CD4-positive, alpha-beta T cell treated with Interleukin-15 for 4 hours (primary cell): ENCODE results near the gene ZDHHC18.
"Not testable (repeated sequence)": the region's sequence is repeated elsewhere in the genome, so short reads cannot be mapped to it uniquely, and the experiment has no call there.

Experiments used
- DNase-seq: peaks from one replicate; pipeline ENCODE4 v3.0.0-alpha.2; 2020; ENCODE audit warnings: low spot score

ZDHHC18 gene

DNA sequence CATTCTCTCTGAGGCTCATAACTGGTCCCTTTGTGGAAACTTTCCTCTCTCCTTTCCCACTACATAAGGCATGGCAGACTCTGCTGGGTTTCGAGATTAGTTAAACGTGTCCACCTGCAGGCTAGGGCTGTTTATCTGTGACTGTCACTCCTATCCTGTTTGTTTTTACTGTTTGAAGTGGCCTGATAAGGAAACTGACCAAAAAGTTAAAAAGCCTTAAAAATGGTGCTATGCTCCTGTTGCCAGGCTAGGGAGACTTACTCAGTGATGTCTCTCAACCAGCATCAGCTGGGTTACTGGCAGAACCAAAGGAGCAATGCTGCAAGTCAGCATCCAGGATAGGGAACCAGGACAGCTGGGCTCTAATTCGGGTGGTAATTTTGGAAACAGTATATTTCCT is 34.9 kb upstream of the ZDHHC18 start:
- no peak for DNase-seq

DNA sequence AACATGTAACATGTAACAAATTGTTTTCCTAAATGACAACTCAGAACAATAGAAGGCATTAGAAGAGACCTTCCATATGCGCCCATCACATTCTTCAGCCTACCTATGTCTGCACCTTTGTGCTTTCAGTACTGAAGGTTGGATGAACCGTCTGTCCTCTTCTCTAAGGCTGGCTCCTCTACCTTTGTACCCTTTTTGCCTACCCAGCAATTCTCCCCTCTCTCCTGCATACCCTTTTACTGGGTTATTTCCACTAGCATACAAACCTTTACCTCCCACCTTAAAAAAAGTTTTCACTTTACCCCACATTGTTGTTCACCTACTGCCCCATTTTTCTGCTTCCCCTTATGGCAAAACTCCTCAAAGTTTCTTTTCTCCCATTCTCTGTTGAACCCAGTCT is 33.6 kb upstream of the ZDHHC18 start:
- no peak for DNase-seq

DNA sequence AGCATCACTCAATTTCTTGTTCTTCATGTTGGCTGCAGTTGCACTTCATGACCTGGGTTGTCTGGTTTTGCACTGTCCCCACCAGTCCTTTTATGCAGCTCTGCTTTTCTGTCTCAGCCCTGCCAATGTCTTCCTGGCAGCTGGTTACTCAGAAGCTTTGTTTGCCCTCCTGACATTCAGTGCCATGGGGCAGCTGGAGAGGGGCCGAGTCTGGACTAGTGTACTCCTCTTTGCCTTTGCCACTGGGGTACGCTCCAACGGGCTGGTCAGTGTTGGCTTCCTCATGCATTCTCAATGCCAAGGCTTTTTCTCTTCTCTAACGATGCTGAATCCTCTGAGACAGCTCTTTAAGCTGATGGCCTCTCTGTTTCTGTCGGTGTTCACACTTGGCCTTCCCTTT is 32.1 kb upstream of the ZDHHC18 start:
- DNase-seq: no peak

DNA sequence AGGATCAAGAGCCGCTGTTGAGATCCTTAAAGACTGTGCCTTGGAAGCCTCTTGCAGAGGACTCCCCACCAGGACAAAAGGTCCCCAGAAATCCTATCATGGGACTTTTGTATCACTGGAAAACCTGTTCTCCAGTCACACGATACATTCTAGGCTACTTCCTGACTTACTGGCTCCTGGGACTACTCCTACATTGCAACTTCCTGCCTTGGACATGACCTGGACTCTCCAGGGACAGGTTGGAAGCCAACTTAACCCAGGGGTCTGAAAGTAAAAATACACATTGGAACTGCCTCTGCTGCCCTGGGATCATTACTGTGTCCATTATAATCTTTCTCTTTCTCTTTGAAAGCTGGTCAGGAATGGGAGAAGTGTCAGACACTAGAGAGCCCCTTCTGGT is 28.9 kb upstream of the ZDHHC18 start:
- DNase-seq: no peak

DNA sequence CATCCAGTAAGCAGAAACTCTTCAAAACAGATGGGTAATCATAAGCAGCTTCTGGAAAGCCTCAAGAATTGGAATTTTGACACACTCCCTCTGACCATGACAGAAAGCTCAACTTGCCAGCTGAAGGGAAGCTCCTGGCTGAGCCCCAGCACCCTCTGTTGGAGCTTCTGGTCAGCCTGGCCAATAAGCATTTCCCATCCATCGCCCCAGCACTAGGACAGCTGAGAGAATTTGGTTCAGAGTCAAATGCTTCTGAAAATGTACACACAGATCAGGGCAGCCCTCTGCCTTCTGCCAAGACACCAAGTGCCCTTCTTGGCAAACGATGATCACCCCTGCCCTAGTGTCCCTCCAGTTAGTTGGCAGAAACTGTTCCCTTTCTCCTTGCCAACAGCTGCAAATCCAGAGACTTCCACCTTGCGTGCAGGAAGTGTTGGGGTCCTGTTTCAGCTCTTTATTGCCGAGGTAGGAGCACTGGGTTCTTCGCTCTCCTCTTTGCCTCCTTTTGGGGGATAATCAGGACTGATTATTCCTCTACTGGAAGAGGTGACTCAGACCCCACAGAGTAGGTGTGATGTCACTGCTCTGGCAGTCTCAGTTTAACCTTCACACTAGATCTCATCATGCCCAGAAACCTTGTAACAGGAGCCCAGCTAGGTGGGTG is 26.9 kb upstream of the ZDHHC18 start:
- peak; percentile 60 for DNase-seq

DNA sequence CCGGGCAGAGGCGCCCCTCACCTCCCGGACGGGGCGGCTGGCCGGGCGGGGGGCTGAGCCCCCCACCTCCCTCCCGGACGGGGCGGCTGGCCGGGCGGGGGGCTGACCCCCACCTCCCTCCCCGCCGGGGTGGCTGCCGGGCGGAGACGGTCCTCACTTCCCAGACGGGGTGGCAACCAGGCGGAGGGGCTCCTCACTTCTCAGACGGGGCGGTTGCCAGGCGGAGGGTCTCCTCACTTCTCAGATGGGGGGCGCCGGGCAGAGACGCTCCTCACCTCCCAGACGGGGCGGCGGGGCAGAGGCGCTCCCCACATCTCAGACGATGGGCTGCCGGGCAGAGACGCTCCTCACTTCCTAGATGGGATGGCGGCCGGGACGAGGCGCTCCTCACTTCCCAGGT is 22.6 kb upstream of the ZDHHC18 start:
- not testable (repeated sequence) for DNase-seq

DNA sequence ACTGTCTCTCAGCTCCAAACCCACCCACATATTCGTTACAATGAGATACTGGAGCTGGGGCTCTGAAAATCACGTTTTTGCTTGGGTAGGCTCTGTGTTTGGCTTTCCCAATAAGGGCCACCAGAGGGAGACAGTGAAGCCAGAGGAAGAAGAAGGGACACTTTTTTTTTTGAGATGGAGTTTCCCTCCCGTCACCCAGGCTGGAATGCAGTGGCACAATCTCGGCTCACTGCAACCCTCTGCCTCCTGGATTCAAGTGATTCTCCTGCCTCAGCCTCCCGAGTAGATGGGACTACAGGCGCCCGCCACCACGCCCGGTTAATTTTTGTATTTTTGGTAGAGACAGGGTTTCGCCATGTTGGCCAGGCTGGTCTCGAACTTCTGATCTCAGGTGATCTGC is 16.4 kb upstream of the ZDHHC18 start:
- peak; percentile 85 for DNase-seq

DNA sequence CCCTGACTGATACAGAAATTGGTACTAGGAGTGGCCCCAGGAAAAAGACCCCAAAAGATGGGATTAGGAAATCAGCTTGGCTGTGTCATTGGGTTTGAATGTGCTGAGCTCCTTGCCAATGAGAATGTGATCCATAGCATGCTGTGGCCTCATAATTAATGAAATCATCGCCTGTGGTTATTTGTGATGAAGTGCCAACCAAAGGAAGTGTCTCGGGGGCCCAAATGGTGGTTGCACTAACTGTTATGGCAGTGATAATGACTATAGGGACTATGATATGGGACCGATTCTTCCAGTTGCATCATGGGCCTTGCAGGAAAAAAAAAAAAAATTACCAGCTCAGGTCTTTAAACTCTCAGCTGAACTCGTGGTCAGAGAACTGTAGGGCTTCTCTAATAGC is 15.4 kb upstream of the ZDHHC18 start:
- peak; percentile 38 for DNase-seq

DNA sequence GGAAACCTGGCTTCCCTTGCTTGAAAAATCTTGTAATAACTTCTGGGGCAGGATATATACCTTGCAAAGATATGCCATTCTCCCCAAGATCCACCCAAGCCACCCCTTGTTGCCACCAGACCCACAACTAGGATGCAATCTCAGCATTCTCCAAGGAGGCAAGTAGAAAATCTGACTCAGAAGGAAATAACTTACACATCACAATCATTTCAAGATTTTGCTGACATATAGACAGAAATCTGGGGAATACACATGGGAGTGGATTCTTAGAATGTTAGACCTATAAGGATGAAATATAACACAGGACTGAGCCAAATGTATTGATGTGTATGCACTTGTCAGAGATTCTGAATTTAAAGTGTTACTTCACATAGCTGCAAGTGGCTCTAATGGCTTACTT is 14.8 kb upstream of the ZDHHC18 start:
- DNase-seq: no peak

DNA sequence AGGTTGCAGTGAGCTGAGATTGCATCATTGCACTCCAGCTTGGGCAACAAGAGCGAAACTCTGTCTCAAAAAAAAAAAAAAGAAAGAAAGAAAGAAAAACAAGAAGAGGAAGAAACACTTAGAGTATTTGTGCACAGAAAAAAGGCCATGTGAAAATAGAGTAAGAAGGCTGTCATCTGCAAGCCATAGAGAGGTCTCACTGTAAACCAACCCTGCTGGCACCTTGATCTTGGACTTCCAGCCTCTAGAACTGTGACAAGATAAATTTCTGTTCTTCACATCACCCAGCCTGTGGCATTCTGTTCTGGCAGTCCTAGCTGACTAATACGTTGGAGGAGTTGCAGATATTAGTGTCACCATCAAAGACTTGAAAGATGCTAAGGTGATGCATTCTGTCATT is 12.1 kb upstream of the ZDHHC18 start:
- no peak for DNase-seq

DNA sequence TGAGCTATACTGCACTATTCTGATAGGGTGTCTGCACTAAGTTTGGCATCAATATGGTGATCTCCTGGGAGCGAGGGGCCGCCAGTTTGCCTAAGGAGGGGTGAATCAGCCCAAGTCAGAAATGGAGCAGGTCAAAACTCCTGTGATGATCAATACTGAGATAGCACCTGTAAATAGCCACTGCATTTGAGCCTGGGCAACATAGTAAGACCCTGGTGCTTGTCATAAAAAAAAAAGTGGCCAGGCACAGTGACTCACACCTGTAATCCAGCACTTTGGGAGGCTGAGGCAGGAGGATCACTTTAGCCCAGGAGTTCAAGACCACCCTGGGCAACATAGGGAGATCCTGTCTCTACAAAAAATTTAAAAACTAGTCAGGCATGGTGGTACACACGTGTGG is 11.6 kb upstream of the ZDHHC18 start:
- DNase-seq: no peak

DNA sequence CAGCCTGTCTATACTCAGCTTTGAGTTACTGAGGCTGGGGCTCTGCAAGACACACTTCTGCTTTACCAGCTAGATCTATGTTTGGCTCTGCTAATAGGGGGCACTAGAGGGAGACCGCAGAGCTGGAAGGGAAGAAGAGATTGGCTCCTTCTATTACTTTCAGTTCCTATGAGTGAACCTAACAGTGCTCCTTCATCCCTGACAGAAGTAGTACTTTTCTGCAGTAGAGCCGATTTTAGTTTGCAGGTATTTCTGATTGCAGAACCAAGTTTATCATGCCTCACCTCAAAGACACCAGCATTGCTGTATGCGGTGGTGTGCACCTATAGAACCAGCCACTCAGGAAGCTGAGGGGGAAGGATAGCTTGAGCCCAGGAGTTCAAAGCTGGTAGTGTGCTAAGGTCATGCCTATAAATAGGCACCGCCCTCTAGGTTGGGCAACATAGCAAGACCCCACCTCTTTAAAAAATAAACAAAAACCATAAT is 5.7 kb upstream of the ZDHHC18 start:
- peak; percentile 62 for DNase-seq

DNA sequence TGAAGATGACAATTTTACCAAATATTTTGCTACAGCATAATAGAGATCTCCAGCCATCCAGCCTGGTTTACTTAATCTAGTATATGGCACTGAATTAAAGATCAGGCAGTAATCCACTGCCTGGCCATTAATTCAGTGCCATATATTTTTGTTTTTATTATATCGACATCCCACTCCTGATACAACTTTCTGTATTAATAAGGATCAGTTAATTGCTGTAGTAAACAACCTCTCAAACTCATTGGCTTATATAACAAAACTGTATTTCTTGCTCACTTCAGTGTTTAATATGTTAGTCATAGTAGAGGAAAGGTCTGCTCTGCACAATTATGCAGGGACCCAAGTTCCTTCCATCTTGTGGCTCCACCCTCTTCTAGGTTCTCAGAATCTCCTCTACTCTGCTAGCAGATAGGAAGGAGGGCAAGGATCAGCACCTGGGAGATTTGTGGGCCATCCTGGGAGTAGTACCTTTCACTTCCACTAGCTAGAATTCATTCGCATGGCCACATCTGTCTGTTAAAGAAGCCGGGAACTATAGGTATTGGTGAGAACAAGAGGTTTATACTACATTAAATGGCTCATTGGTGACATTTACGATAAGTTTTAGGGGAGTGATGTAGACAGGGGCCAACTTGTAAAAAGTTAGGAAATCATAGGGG is 3.6 kb upstream of the ZDHHC18 start:
- DNase-seq: no peak

DNA sequence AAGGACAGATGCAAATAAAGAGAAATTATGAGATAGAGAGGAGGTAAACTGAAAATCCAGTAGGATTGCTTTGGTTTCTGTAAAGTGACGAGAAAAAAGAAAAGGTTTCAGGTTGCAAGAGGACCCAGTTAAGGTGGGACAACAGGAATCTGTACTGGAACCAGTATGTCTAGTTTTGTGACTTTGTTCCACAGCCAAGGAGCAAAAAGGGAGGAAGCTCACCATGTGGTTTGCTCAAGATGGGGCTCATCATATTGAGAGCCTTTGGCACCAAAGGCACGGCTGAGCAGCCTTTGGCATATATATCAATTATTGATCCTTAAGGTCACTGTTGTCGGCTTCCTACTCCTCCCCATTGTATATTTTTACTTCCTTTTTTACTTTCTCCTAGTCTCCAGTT is 1.8 kb upstream of the ZDHHC18 start:
- no peak for DNase-seq

DNA sequence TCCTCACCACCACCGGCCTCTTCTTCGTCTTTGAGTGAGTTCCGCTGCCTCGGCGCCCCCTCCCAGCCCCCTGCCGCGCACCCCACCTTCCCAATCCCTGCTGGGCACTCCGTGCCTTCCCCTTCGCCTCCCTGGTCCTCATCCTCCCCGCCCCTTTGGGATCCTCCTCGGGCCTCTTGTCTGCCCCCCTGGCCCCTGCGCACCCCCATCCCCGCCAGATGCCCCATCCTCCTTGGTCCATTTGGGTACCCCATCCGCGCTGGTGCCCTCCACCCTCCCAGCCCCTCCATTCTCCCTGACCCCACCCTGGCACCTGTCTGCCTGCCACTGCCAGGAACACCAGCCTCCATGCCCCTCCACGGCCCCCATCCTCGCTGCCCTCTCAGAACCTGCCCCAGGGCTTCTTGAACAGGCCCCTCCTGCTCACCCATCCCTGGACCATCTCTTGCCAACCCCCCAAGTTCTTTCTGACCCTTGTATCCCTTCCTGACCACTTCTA is 667 bp downstream of the ZDHHC18 start:
- DNase-seq: no peak

DNA sequence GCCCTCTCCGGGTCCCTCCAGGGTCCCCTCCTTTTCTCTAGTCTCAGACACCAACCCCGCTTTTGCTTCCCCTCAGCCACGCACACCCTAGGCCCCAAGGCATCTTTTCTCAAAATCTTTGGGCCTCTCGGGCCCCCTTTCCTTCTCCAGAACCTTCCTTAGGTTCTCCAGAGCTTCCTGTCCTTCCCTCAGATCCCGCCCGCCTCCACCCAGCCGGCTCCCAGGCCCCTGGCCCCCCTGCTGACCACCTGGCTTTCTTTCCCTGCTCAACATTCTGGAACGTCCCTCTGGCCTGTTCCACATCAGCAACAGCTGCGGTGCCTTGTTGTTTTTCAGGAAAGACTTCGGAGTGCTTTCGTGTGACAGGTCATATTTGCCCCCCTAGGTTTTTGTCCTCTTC is 1.2 kb downstream of the ZDHHC18 start:
- no peak for DNase-seq

DNA sequence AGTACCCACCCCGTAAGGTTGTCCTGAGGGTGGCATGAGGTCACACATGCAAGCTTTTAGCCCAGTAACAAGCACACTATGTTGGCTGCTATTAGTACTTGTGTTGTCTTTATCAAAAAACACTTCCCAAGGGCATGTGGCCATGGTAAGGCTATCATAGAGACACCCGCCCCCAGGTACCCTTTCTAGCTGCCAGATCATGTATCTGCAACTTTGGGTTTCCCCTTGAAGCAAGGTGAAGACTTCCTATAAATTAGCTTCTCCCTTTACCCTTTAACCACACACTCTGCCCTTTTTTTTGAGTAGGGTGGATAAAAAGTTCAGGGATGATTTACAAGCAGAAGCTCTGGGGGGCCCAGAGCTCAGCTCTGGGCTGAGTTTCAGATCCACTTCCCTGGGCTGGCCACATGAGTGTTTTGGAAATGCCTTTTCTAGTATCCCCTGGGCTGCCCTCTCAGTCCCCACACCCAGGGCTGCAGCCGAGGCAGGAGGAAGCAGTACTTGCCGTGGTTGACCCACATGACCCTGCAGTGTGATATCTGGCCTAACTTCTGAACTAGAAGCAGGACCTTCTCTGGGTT is 2.0 kb downstream of the ZDHHC18 start:
- DNase-seq: peak; percentile 26

DNA sequence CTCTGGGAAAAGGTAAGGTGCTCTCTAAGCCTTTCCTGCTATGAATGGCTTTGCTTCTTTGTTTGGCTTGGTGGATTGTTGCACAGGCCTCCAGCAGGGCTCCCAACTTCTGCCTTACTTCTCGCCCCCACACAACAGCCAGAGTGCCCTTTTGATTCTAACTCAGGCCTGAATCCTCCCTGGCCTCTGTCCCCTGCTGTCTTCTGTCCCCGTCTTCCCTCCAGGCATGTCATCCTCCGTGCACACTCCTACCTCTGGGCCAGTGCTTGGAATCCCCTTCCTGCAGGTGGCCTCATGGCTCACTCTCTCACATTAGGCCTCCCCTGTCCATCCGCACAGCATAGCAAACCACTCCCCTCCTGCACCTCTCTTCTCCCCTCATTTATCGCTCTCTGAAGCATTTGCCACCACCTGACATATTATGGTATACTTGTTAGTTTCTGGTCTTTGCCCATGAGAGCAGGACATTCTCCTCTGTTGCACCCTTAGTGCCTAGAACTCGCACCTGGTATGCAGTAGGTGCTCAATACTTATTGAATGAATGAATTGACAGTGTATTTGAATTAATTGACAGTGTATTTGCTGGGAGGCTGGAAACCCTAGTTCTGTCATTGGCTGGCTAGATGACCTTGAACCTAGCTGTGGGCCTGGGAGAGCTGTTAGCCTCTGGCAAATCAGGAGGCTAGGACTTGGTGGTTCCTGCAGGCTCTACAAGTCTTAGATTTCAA is 2.9 kb downstream of the ZDHHC18 start:
- DNase-seq: no peak

DNA sequence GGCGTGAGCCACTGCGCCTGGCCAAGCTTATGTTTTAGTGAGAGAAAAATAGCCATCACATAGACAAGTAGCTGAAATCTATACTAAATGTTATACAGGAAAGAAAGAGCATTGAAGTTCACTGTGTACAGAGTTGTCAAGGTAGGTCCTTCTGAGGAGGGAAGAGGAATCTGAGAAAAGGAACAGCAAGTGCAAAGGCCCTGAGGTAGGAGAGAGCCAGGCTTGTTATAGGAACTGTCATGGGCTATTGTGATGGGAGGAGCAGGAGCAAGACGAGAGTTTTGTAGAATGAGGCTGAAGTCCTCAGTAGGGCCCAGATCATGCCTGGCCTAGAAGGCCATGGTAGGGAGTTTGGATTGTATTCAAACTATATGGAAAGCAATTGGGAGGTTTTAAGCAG is 4.6 kb downstream of the ZDHHC18 start:
- DNase-seq: no peak

DNA sequence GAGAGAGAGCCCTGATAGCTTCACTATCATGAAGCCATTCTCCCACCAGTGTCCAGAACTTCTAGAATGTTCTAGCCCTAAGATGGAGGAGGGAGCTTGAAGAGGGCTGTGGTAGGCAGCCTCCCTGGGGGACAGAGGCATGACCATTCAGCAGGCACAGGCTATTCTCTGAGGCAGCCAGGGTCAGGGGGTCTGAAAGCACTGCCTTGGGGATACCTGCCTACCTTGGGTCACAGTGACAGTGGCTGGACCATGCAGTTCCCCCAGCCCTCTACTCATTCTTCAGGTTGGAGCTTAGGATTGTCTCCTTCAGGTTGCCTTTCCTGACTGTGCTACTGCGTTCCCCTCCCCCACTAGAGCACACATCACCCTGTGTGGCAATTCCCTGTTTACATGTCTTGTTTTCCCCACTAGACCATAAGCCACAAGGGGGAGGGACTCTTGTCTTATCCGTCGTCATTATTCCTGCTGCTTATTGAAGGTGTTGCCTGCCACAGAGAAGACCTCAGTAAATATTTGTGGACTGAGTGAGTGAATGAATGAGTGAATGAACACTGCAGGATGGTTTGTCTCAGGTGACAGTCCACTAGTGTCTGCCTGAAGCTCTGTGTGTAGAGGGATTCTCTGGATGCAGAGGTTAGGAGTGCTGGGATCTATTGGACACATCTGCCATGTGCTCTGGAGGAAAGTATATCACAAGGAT is 5.2 kb downstream of the ZDHHC18 start:
- no peak for DNase-seq

DNA sequence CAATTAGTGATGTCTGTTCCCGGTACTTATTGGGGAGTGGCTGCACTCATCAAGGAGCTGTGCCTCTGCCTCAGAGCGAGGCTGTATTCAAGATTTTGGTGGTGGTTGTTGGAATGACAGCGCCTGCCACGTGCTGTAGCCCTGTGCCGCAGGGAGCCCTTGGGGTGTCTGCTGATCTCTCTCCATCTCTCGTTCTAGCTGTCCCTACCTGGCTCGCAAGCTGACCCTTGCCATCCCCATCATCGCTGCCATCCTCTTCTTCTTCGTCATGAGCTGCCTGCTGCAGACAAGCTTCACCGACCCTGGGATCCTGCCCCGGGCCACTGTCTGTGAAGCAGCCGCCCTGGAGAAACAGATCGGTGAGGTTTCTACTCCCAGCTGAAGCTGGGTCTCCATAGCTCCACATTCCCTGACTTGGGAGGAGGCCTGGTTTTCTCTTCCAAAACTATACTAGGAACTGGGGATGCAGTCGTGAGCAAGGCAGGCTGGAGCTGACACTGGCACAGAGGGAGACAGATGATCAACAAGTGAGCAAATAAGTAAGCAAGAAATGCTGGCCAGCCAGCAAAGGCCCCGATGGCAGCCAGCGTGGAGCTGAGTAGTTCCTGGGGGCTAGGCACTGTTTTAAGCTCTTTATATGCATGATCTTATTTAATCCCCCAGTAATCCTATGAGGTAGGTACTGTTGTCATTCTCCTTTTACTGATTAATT is 5.9 kb downstream of the ZDHHC18 start:
- no peak for DNase-seq
